ENCODE results near the gene SOCS3.

Gene SOCS3

GRCh38 chr17:78366109-78366848 is 6.4 kb upstream of the SOCS3 start:
- H3K4me3 Mint-ChIP-seq = no peak overlapping the region
- peaks cover 21% of the 10 kb centered on the region for H3K27me3 Mint-ChIP-seq
- no peak overlapping the region for H3K27ac Mint-ChIP-seq
- DNase-seq = no peak
- no peak for ATAC-seq
- no peaks in the 10 kb centered on the region for H3K36me3 Mint-ChIP-seq (ENCODE audit: low read depth)
- no peaks in the 10 kb centered on the region for H3K9me3 Mint-ChIP-seq
- peaks cover 19% of the 10 kb centered on the region for H3K4me1 Mint-ChIP-seq

- ATAC-seq (no peak), DNase-seq (no peak)
- no peaks in the 10 kb centered on the region for H3K9me3 Mint-ChIP-seq
- peaks cover 21% of the 10 kb centered on the region for H3K27me3 Mint-ChIP-seq
- no peaks in the 10 kb centered on the region for H3K36me3 Mint-ChIP-seq (ENCODE audit: low read depth)
- H3K4me3 Mint-ChIP-seq = no peak overlapping the region
- peaks cover 24% of the 10 kb centered on the region for H3K4me1 Mint-ChIP-seq
- no peak overlapping the region for H3K27ac Mint-ChIP-seq
These were observed 5.8 kb upstream of the SOCS3 start for GRCh38 chr17:78365561-78366108.

- Mint-ChIP-seq H3K27ac (no peak overlapping the region), H3K4me3 (peak overlapping the region; percentile 17), H3K36me3 (ENCODE audit: low read depth) (no peaks in the 10 kb centered on the region), H3K9me3 (no peaks in the 10 kb centered on the region), H3K4me1 (peaks cover 24% of the 10 kb centered on the region), H3K27me3 (peaks cover 21% of the 10 kb centered on the region)
- ATAC-seq = peak; percentile 14
- peak; percentile 68 for DNase-seq
These were observed 4.8 kb upstream of the SOCS3 start for GRCh38 chr17:78364436-78365281.

DNA sequence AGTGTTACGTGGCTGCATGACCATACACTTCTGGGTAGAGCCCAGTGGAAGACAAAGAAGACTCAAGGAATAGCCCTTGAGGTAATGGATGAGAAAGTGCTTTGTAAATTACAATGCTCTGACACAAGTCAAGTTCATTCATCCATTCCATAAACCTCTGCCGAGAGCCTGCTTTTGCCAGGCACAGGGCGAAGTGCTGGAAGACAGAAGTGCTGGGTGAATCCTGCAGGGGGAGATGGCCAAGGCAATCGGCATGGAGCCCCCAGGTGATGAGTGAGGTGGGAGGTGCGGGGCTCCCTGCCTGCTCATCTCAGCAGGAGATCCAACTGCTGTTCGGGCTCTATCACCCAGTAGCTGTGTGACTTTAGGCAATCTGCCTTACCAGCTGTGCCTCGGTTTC is 2.8 kb upstream of the SOCS3 start:
- DNase-seq = no peak
- no peak for ATAC-seq
- no peak overlapping the region for H3K27ac Mint-ChIP-seq
- peaks cover 12% of the 10 kb centered on the region for H3K36me3 Mint-ChIP-seq (ENCODE audit: low read depth)
- H3K4me3 Mint-ChIP-seq = no peak overlapping the region
- no peaks in the 10 kb centered on the region for H3K9me3 Mint-ChIP-seq
- peaks cover 21% of the 10 kb centered on the region for H3K27me3 Mint-ChIP-seq
- peaks cover 31% of the 10 kb centered on the region for H3K4me1 Mint-ChIP-seq

- Mint-ChIP-seq H3K27ac (no peak overlapping the region), H3K36me3 (ENCODE audit: low read depth) (peaks cover 16% of the 10 kb centered on the region), H3K27me3 (peaks cover 21% of the 10 kb centered on the region), H3K4me1 (peaks cover 35% of the 10 kb centered on the region), H3K4me3 (no peak overlapping the region), H3K9me3 (no peaks in the 10 kb centered on the region)
- ATAC-seq (no peak), DNase-seq (no peak)
These were observed 2.4 kb upstream of the SOCS3 start for GRCh38 chr17:78362232-78362631.

GRCh38 chr17:78361225-78361701 is 1.4 kb upstream of the SOCS3 start:
- no peak overlapping the region for H3K4me3 Mint-ChIP-seq
- H3K36me3 Mint-ChIP-seq (ENCODE audit: low read depth) = peaks cover 23% of the 10 kb centered on the region
- DNase-seq (no peak), ATAC-seq (no peak)
- peaks cover 21% of the 10 kb centered on the region for H3K27me3 Mint-ChIP-seq
- H3K27ac Mint-ChIP-seq = no peak overlapping the region
- H3K9me3 Mint-ChIP-seq = no peaks in the 10 kb centered on the region
- H3K4me1 Mint-ChIP-seq = peaks cover 42% of the 10 kb centered on the region

DNA sequence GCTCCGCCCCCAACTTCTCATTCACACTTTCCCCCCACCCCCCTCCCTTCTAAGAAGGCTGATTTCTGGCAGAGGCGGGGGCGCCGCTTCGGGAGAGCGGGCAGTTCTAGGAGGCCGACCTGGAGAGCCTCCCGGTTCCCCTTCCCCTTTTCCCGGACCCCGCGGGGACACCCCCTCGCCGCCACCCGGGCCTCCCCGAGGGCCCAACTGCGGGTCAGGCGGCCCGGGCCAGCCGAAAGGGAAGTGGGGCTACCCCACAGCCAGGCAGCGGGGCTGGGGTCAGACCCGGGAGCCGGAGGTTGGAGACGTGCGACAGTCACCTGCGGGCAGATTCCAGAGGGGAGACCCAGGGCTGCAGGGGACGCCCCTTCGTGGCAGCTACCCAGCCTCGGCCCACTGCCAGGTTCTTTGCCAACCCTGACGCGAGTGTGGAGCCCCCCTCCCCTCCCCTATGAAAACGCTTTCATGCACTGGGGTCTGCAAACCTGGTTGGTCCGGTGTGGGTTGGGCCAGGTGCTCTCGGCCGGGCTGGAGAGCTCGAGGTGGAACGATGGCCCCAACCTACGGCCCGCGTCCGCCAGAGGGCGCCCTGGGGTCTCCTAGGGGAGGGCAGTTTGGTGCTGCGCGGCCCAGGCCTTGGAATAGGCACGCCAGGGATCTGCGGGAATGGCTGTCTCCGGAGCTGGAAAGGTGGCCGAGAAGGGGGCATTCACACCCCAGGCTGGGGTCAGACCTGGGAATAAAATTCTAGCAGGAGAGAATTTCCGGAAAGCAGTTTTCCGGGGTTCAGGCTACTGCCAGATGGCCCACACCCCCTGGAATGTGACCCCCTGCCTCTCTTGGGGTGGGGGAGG is 721 bp upstream of the SOCS3 start:
- peak overlapping the region; percentile 85 for H3K27ac Mint-ChIP-seq
- no peaks in the 10 kb centered on the region for H3K9me3 Mint-ChIP-seq
- H3K4me1 Mint-ChIP-seq = peaks cover 49% of the 10 kb centered on the region
- H3K27me3 Mint-ChIP-seq = peaks cover 18% of the 10 kb centered on the region
- peak; percentile 97 for DNase-seq
- peaks cover 26% of the 10 kb centered on the region for H3K36me3 Mint-ChIP-seq (ENCODE audit: low read depth)
- ATAC-seq = peak; percentile 34
- H3K4me3 Mint-ChIP-seq = peak overlapping the region; percentile 69

DNA sequence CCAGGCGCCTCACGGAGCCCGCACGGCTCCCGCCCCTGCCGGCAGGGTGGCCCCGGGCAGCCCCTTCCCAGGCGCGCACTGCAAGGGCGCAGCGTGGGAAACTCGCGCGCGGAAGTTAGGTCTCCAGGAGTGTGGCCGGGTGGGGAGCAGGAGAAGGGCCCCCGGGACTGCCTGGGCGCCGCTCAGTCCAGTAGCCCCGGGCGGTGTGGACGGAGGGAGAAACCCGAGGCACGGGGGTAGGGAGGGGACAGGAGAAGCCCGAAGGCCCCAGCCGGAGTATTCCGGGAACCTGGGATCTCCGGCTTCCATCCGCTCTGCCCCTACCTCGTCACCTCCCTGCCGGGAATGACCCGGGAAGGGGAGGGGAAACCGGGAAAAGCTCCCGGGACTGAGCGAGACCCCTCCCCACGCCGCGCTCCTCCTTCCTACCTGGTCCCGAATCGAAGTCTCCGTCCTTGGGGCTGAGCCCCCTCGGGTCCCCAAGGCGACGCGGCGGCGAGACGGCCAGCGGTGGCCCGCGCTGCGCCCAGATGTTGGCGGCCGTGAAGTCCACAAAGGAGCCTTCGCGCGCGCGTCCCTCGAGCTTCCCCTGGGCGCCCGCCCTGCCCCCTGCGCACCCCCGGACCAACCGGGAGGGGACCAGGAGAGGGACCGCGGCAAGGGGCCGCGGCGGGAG is 418 bp downstream of the SOCS3 start:
- Mint-ChIP-seq H3K4me3 (peak overlapping the region; percentile 88), H3K36me3 (ENCODE audit: low read depth) (peaks cover 28% of the 10 kb centered on the region), H3K27ac (peak overlapping the region; percentile 80), H3K4me1 (peaks cover 50% of the 10 kb centered on the region), H3K9me3 (no peaks in the 10 kb centered on the region), H3K27me3 (peaks cover 15% of the 10 kb centered on the region)
- DNase-seq (peak; percentile 37), ATAC-seq (no peak)

GRCh38 chr17:78358538-78359320 is 1.1 kb downstream of the SOCS3 start:
- Mint-ChIP-seq H3K27me3 (peaks cover 11% of the 10 kb centered on the region), H3K27ac (peak overlapping the region; percentile 91), H3K4me3 (peak overlapping the region; percentile 88), H3K4me1 (peaks cover 53% of the 10 kb centered on the region), H3K9me3 (no peaks in the 10 kb centered on the region), H3K36me3 (ENCODE audit: low read depth) (peaks cover 33% of the 10 kb centered on the region)
- DNase-seq (peak; percentile 41), ATAC-seq (no peak)

DNA sequence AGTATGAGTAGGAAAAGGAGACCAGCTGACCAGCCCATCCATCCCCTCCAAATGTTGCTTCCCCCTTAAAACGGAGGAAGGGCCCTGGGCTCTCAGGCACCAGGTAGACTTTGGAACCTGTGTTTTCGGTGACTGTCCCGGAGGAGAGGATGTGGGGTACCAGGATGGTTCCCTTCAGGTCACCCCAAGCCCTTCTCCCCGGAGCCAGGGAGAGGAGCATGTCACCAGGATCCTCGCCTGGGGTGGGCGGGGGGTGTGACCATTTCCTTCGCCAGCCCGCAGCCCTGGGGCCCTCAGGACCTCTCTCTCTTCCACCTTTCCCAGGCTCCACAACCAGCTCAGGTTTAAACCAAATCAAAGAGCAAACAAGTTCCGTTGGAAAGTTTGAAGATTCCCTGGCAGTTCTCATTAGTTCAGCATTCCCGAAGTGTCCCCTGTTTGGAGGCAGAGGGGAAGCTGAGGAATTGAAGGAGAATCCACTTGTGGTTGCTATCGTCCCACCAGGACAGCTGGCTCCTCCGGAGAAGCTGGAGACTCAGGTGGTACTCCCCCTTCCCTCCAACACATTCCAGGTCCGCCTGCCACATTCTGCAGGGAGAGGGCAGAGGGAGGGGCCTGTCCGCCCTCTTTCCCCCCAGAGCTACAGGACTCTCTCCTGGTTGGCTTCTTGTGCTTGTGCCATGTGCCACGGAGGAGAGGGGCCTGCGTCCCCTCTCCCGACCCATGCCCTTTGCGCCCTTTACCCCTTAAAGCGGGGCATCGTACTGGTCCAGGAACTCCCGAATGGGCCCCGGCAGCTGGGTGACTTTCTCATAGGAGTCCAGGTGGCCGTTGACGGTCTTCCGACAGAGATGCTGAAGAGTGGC is 2.0 kb downstream of the SOCS3 start:
- Mint-ChIP-seq H3K36me3 (ENCODE audit: low read depth) (peaks cover 33% of the 10 kb centered on the region), H3K4me1 (peaks cover 58% of the 10 kb centered on the region), H3K27me3 (peaks cover 7% of the 10 kb centered on the region), H3K9me3 (no peaks in the 10 kb centered on the region), H3K4me3 (peak overlapping the region; percentile 88), H3K27ac (peak overlapping the region; percentile 91)
- ATAC-seq = no peak
- no peak for DNase-seq

DNA sequence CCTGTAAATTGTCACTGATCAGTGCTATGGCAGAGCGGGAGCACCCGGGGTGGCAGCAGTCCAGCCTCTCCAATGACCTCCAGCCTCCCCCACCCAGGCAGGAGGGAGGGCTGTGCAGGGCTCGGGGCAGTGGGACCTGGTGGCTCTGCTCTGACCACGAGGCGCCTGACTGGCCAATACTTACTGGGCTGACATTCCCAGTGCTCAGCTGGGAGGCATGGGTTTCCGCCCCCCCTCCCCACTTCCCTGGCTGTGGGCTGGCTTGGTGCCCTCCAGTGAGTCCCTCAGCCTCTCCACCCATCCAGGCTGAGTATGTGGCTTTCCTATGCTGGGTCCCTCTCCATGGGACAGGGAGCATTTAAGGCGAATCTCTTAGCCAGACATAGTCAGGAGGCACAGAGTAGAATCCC is 2.7 kb downstream of the SOCS3 start:
- Mint-ChIP-seq H3K27me3 (no peaks in the 10 kb centered on the region), H3K27ac (peak overlapping the region; percentile 91), H3K9me3 (no peaks in the 10 kb centered on the region), H3K4me3 (peak overlapping the region; percentile 88), H3K36me3 (ENCODE audit: low read depth) (peaks cover 33% of the 10 kb centered on the region), H3K4me1 (peaks cover 57% of the 10 kb centered on the region)
- ATAC-seq = no peak
- peak; percentile 27 for DNase-seq

GRCh38 chr17:78356101-78356713 is 3.7 kb downstream of the SOCS3 start:
- peak overlapping the region; percentile 94 for H3K27ac Mint-ChIP-seq
- peaks cover 63% of the 10 kb centered on the region for H3K4me1 Mint-ChIP-seq
- peak overlapping the region; percentile 88 for H3K4me3 Mint-ChIP-seq
- ATAC-seq = peak; percentile 71
- no peaks in the 10 kb centered on the region for H3K27me3 Mint-ChIP-seq
- peaks cover 33% of the 10 kb centered on the region for H3K36me3 Mint-ChIP-seq (ENCODE audit: low read depth)
- H3K9me3 Mint-ChIP-seq = no peaks in the 10 kb centered on the region
- DNase-seq = peak; percentile 87
